HL-60 (cell line): ENCODE results near the gene KMT2C.

Experiments used
- DNase-seq, 2 experiments: peaks; one replicate each; pipeline ENCODE4 v3.0.0-alpha.2; 2010 to 2020; ENCODE audit warnings: low read depth in 1 of 2, low spot score in 1 of 2
- H3K27ac ChIP-seq: fragments of 250-450 bp; sonication (Bioruptor Pico); replicated peaks from 2 replicates; pipeline ENCODE4 v1.5.1; 2020; ENCODE audit warnings: mild to moderate bottlenecking, moderate library complexity
- H3K27me3 ChIP-seq: fragments of 250-450 bp; sonication (Bioruptor Pico); 2 replicates; pipeline ENCODE4 v1.5.1; 2021; ENCODE audit warnings: mild to moderate bottlenecking, moderate library complexity; ENCODE audit not compliant: insufficient read depth, poor library complexity, severe bottlenecking
- H3K4me3 ChIP-seq: replicated peaks from 2 replicates; pipeline ENCODE4 v1.5.1; 2011; ENCODE audit warnings: mild to moderate bottlenecking, control low read depth, low read length; ENCODE audit not compliant: insufficient read depth
- GABPA ChIP-seq: IDR thresholded peaks from 2 replicates; pipeline ENCODE4 v1.6.1; 2012; ENCODE audit warnings: low read depth
- POLR2AphosphoS5 ChIP-seq: IDR thresholded peaks from 2 replicates; pipeline ENCODE4 v1.6.1; 2012; ENCODE audit warnings: low read depth
- SPI1 ChIP-seq: IDR thresholded peaks from 2 replicates; pipeline ENCODE4 v1.6.1; 2012; ENCODE audit warnings: low read depth, mild to moderate bottlenecking, borderline replicate concordance
- TF ChIP-seq, protein P1 (sequence below): IDR thresholded peaks from 2 replicates; pipeline ENCODE4 v1.6.1; 2012; ENCODE audit warnings: low read depth; ENCODE audit not compliant: insufficient replicate concordance
- TF ChIP-seq, protein P2 (sequence below): IDR thresholded peaks from one replicate; pipeline ENCODE4 v1.5.1; 2011; ENCODE audit warnings: low read length, control low read depth, inconsistent platforms; ENCODE audit not compliant: insufficient read depth

The KMT2C gene

DNA sequence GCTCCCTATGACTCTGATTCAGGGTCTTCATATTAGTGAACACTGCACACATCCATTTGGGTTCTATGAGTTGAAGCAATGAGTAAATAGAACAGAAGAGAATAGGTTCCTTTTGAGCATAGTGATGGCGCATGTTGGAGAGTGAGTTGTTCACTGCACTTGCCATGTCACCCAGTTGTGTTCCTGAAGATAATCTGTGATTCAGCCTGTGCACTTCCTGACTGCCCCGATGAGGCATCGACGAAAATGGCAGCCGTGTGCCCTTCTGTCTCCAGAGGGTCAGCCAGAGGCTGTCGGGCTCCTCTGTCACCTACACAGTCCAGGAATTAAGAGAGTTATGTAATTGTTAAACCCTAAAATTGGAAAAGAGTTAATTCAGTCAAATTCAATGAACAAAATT lies 315.6 kb downstream of the KMT2C start:
- Histone ChIP-seq H3K4me3 (no peak overlapping the region), H3K27ac (no peak overlapping the region), H3K27me3 (no peaks in the 10 kb centered on the region)
- TF ChIP-seq POLR2AphosphoS5 (no peak), GABPA (no peak), SPI1 (no peak)
- TF ChIP-seq, protein P1, sequence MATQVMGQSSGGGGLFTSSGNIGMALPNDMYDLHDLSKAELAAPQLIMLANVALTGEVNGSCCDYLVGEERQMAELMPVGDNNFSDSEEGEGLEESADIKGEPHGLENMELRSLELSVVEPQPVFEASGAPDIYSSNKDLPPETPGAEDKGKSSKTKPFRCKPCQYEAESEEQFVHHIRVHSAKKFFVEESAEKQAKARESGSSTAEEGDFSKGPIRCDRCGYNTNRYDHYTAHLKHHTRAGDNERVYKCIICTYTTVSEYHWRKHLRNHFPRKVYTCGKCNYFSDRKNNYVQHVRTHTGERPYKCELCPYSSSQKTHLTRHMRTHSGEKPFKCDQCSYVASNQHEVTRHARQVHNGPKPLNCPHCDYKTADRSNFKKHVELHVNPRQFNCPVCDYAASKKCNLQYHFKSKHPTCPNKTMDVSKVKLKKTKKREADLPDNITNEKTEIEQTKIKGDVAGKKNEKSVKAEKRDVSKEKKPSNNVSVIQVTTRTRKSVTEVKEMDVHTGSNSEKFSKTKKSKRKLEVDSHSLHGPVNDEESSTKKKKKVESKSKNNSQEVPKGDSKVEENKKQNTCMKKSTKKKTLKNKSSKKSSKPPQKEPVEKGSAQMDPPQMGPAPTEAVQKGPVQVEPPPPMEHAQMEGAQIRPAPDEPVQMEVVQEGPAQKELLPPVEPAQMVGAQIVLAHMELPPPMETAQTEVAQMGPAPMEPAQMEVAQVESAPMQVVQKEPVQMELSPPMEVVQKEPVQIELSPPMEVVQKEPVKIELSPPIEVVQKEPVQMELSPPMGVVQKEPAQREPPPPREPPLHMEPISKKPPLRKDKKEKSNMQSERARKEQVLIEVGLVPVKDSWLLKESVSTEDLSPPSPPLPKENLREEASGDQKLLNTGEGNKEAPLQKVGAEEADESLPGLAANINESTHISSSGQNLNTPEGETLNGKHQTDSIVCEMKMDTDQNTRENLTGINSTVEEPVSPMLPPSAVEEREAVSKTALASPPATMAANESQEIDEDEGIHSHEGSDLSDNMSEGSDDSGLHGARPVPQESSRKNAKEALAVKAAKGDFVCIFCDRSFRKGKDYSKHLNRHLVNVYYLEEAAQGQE = no peak
- TF ChIP-seq, protein P2, sequence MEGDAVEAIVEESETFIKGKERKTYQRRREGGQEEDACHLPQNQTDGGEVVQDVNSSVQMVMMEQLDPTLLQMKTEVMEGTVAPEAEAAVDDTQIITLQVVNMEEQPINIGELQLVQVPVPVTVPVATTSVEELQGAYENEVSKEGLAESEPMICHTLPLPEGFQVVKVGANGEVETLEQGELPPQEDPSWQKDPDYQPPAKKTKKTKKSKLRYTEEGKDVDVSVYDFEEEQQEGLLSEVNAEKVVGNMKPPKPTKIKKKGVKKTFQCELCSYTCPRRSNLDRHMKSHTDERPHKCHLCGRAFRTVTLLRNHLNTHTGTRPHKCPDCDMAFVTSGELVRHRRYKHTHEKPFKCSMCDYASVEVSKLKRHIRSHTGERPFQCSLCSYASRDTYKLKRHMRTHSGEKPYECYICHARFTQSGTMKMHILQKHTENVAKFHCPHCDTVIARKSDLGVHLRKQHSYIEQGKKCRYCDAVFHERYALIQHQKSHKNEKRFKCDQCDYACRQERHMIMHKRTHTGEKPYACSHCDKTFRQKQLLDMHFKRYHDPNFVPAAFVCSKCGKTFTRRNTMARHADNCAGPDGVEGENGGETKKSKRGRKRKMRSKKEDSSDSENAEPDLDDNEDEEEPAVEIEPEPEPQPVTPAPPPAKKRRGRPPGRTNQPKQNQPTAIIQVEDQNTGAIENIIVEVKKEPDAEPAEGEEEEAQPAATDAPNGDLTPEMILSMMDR = no peak
- no peak for DNase-seq

DNA sequence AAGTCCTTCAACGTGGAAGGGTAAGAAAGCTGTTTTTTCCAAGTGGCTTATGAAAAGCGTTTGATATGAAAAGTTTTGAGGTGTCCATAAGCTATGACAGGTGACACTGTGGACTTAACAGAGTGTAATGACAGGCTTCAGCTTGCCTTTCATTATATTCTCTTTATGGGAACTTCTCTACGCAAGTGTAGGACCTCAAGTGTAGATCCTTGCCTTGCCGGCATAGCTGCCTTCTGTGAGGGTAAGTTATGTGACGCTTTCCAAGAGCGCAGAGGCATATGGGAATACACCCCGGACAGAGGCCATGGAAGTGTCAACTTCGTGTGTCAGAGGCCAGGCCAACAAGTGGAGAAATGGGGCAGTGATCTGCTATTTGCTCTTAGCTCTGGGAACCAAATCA lies 318.4 kb downstream of the KMT2C start:
- H3K27me3 ChIP-seq = no peaks in the 10 kb centered on the region
- H3K27ac ChIP-seq = no peak overlapping the region
- TF ChIP-seq POLR2AphosphoS5 = no peak
- no peak for TF ChIP-seq GABPA
- TF ChIP-seq, protein P1 = no peak
- no peak for TF ChIP-seq SPI1
- TF ChIP-seq, protein P2 = no peak
- no peak overlapping the region for H3K4me3 ChIP-seq
- DNase-seq = no peak

DNA sequence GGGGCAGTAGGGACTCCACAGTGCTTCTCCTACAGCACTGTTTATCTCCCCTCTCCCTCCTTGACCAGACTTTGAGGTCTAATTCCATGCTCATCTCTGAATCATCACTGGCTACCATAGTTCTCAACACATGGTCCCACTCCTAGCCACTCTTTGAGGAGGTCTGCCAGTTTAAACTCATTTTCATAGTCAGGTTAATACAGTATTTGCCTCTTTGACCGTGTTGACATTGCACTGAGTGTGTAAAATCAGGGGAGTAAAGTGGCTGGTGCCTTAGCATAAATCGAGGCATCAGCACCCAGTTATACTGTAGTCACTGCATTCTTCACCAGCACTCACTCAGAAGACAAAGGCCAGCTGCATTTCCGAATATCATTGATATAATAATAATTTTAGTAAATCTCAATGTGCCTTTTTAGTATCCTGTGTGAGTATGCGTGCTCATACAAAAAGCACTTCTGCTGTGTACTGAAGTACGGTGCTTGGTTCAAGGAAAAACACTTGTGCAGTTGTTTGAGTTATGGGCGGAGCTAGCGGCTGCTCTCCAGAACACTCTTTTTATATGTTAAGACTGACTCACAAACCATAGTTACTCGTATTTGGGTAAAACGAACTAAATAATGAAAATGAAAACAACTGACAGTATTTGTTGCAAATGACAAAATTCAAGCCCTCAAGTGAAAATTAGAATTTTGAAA lies 320.6 kb downstream of the KMT2C start:
- no peak overlapping the region for H3K4me3 ChIP-seq
- H3K27me3 ChIP-seq = no peaks in the 10 kb centered on the region
- DNase-seq = no peak
- no peak overlapping the region for H3K27ac ChIP-seq
- TF ChIP-seq, protein P1 = no peak
- TF ChIP-seq, protein P2 = no peak
- TF ChIP-seq SPI1 (no peak), GABPA (no peak), POLR2AphosphoS5 (0 out of 2 replicates have a peak, but pooled peaks have one; percentile 13)
